K562 (cell line): ENCODE measurements around the gene TLNRD1. TPM values are rescaled to one million over a fixed set of nuclear protein-coding genes. Genes with fewer than 3 reads are reported as not detected.

Experiments used
- ATAC-seq: fragments of 200-7000 bp; cut with Tn5 transposase; 3 replicates; pipeline ENCODE4 v1.9.1; 2020; ENCODE audit warnings: moderate library complexity
- BruUV-seq: library from RNA; stranded (reverse); fragments of 400-500 nt; replicated peaks from 2 replicates; lab custom pipeline; 2021; lab: Mats Ljungman, UMichigan
- CTCF ChIA-PET: fragments of 300-600 bp; formaldehyde crosslinking; extraction: SDS; loops from one replicate; lab custom pipeline; 2021; ENCODE audit warnings: low intra/inter-chr PET ratio; lab: Yijun Ruan, JAX
- POLR2A ChIA-PET: fragments of 300-600, 350-650 bp; sonication (Branson Sonifier 250); formaldehyde crosslinking; extraction: SDS; loops from one replicate; lab custom pipeline; 2021; ENCODE audit warnings: antibody characterized with exemption, inconsistent platforms; lab: Yijun Ruan, JAX
- DNase-seq, 4 experiments: peaks; one replicate each; pipeline versions ENCODE4 v3.0.0 to v3.0.0-alpha.2; 2011 to 2018; ENCODE audit warnings: low spot score in 3 of 4, mixed read lengths in 3 of 4; ENCODE audit errors: extremely low read depth in 1 of 4
- FAIRE-seq: peaks from 2 replicates; lab custom pipeline; 2011; peaks lifted over from hg19 to GRCh38; lab: Jason Lieb, UNC
- H2AFZ ChIP-seq: 2 replicates; pipeline ENCODE4 v1.6.0; 2011; ENCODE audit warnings: low read depth, low read length, control low read depth, inconsistent platforms
- H3K27ac ChIP-seq: fragments of 200-600 bp; 3 replicates; pipeline ENCODE4 v1.8.0; 2011; ENCODE audit warnings: low read depth, mild to moderate bottlenecking, control low read depth, inconsistent platforms, low read length, moderate library complexity, mixed read lengths; ENCODE audit errors: extremely low read depth
- H3K27me3 ChIP-seq, 2 experiments: fragments of 300-600 bp in 1 of 2; 2 replicates in 1 of 2; 3 replicates in 1 of 2; pipeline versions ENCODE4 v1.6.0 to v1.8.0; 2011; ENCODE audit warnings: inconsistent platforms in 2 of 2, low read length in 2 of 2, mild to moderate bottlenecking in 1 of 2, mixed read lengths in 1 of 2, moderate library complexity in 1 of 2; ENCODE audit not compliant: control insufficient read depth in 2 of 2, insufficient read depth in 2 of 2
- H3K36me3 ChIP-seq: fragments of 300-600 bp; 3 replicates; pipeline ENCODE4 v1.8.0; 2011; ENCODE audit warnings: mild to moderate bottlenecking, low read length, inconsistent platforms; ENCODE audit not compliant: control insufficient read depth, insufficient read depth
- H3K4me1 ChIP-seq, 2 experiments: fragments of 200-600 bp in 1 of 2; replicated peaks in 1 of 2; 2 replicates in 1 of 2; 3 replicates in 1 of 2; pipeline versions ENCODE4 v1.5.1 to v1.8.0; 2011; ENCODE audit warnings: inconsistent platforms in 2 of 2, low read length in 2 of 2, mild to moderate bottlenecking in 1 of 2, mixed read lengths in 1 of 2, moderate library complexity in 1 of 2; ENCODE audit not compliant: control insufficient read depth in 2 of 2, insufficient read depth in 2 of 2
- H3K4me2 ChIP-seq: 2 replicates; pipeline ENCODE4 v1.6.1; 2011; ENCODE audit warnings: low read length, control low read depth, inconsistent platforms, mixed read lengths; ENCODE audit not compliant: insufficient read depth
- H3K4me3 ChIP-seq: fragments of 200-600 bp; sonication (generic), shearing (Covaris generic); 2 replicates; pipeline ENCODE4 v1.5.1; 2016; ENCODE audit warnings: control low read depth, inconsistent platforms
- H3K79me2 ChIP-seq: fragments of 200-600 bp; 3 replicates; pipeline ENCODE4 v1.8.0; 2011; ENCODE audit warnings: low read length, inconsistent platforms; ENCODE audit not compliant: control insufficient read depth, insufficient read depth
- H3K9ac ChIP-seq, 2 experiments: 2 replicates each; pipeline versions ENCODE4 v1.6.0 to v1.6.1; 2011; ENCODE audit warnings: low read depth in 2 of 2, low read length in 2 of 2, control low read depth in 1 of 2, inconsistent platforms in 1 of 2, mild to moderate bottlenecking in 1 of 2, mixed read lengths in 1 of 2; ENCODE audit not compliant: insufficient read depth in 1 of 2
- H3K9me1 ChIP-seq: one replicate; pipeline ENCODE4 v1.6.0; 2011; ENCODE audit warnings: inconsistent platforms, mild to moderate bottlenecking, low read length, moderate library complexity; ENCODE audit not compliant: control insufficient read depth, insufficient read depth
- H3K9me3 ChIP-seq: replicated peaks from 2 replicates; pipeline ENCODE4 v1.5.1; 2011; ENCODE audit warnings: low read depth, low read length, inconsistent platforms; ENCODE audit not compliant: control insufficient read depth, insufficient read depth
- H4K20me1 ChIP-seq: replicated peaks from 2 replicates; pipeline ENCODE4 v1.6.1; 2011; ENCODE audit warnings: low read length, inconsistent platforms, mixed read lengths; ENCODE audit not compliant: control insufficient read depth, insufficient read depth
- CXXC5 ChIP-seq: fragments of 250-450 bp; sonication (Bioruptor Pico); IDR thresholded peaks from 2 replicates; pipeline ENCODE4 v1.8.0; 2022; ENCODE audit warnings: inconsistent platforms, mild to moderate bottlenecking, moderate library complexity
- ELF2 ChIP-seq: fragments of 250-450 bp; sonication (Bioruptor Pico); IDR thresholded peaks from 2 replicates; pipeline ENCODE4 v1.5.0; 2021; ENCODE audit warnings: mild to moderate bottlenecking
- HDAC2 ChIP-seq: fragments of 450-650 bp; IDR thresholded peaks from 2 replicates; pipeline ENCODE4 v1.6.1; 2016; ENCODE audit warnings: mild to moderate bottlenecking
- HDAC6 ChIP-seq: IDR thresholded peaks from 2 replicates; pipeline ENCODE4 v1.6.1; 2012; ENCODE audit warnings: low read depth, mild to moderate bottlenecking, control low read depth, inconsistent platforms, low read length, moderate library complexity
- NCOA6 ChIP-seq: fragments of 450-650 bp; IDR thresholded peaks from 2 replicates; pipeline ENCODE4 v1.6.1; 2017; ENCODE audit warnings: mild to moderate bottlenecking
- NFATC3 ChIP-seq: fragments of 450-650 bp; IDR thresholded peaks from 2 replicates; pipeline ENCODE4 v1.6.1; 2017; ENCODE audit warnings: mild to moderate bottlenecking
- NR1H2 ChIP-seq: sonication (generic); formaldehyde crosslinking; IDR thresholded peaks from 2 replicates; pipeline ENCODE4 v1.4.0; 2020; ENCODE audit warnings: mild to moderate bottlenecking, missing genetic modification reagents
- RBM22 ChIP-seq: fragments of 200-400 bp; formaldehyde crosslinking; IDR thresholded peaks from 2 replicates; pipeline ENCODE4 v1.6.1; 2018; ENCODE audit warnings: low read length, low read depth; ENCODE audit not compliant: poor library complexity, severe bottlenecking
- SIN3B ChIP-seq: fragments of 450-650 bp; IDR thresholded peaks from 2 replicates; pipeline ENCODE4 v1.6.1; 2017; ENCODE audit warnings: low read depth, mild to moderate bottlenecking, moderate library complexity
- SMAD2 ChIP-seq: fragments of 150-350 bp; IDR thresholded peaks from 2 replicates; pipeline ENCODE4 v1.6.1; 2014; ENCODE audit warnings: low read depth, mild to moderate bottlenecking, low read length
- ZNF347 ChIP-seq: fragments of 450-650 bp; formaldehyde crosslinking; IDR thresholded peaks from 2 replicates; pipeline ENCODE4 v1.4.0; 2020; ENCODE audit warnings: low read depth, mild to moderate bottlenecking, moderate library complexity
- WGBS: fragments of 100-300 bp; shearing (Covaris generic); methylation state at CpG from one replicate; pipeline ENCODE4 v1.1.6; 2016; ENCODE audit warnings: low coverage, mixed read lengths; ENCODE audit not compliant: insufficient coverage; ENCODE audit errors: missing lambda C conversion rate; 5-methylcytosine and 5-hydroxymethylcytosine counted together
- in situ Hi-C: fragments of 300-500 bp; cut with MboI; formaldehyde crosslinking; loops from 4 replicates; pipeline ENCODE4 v1.15.0; 2018; ENCODE audit warnings: inconsistent platforms, mixed read lengths
- intact Hi-C: fragments of 100-400 bp; cut with micrococcal nuclease; formaldehyde crosslinking; loops from 2 replicates; pipeline ENCODE4 v1.14.2; 2022
- polyA plus RNA-seq, 8 experiments: library from polyadenylated mRNA; depleted of rRNA in 4 of 8; stranded (reverse) in 5 of 8; unstranded in 3 of 8; fragments of >200 nt; fragmentation: Nextera tagmentation in 2 of 8; fragmentation: Illumina TruSeq in 1 of 8; extraction: Ambion mirVana in 2 of 8; extraction: Trizol in 1 of 8; gene quantifications; 2 replicates each; pipeline versions ENCODE4 v1.2.1 to v1.2.3, GENCODE V29; 2011 to 2014; ENCODE audit warnings: inconsistent platforms in 1 of 8, missing spikeins in 1 of 8
- total RNA-seq, 7 experiments: library from RNA; depleted of rRNA in 6 of 7; stranded (reverse); fragments of >200 nt in 6 of 7; fragmentation: Illumina TruSeq in 2 of 7; extraction: Trizol in 2 of 7; gene quantifications; 2 replicates each; pipeline versions ENCODE4 v1.2.1 to v1.2.3, GENCODE V29; 2011 to 2021; ENCODE audit warnings: low replicate concordance in 1 of 7
- TF ChIP-seq, protein P1 (sequence below): fragments of 150-350 bp; IDR thresholded peaks from 2 replicates; pipeline ENCODE4 v1.6.1; 2014; ENCODE audit warnings: low read depth, mild to moderate bottlenecking, low read length, borderline replicate concordance
- TF ChIP-seq, protein P2 (sequence below), 2 experiments: fragments of 450-650 bp; IDR thresholded peaks; 2 replicates each; pipeline ENCODE4 v1.6.1; 2016

The TLNRD1 gene
- total and polyA plus RNA-seq, 9 of the 15 experiments (the other 6 are each of a cell fraction or from before 2014, with no cell fraction given): 1.1 to 33.1 (median 5.7) TPM

DNA sequence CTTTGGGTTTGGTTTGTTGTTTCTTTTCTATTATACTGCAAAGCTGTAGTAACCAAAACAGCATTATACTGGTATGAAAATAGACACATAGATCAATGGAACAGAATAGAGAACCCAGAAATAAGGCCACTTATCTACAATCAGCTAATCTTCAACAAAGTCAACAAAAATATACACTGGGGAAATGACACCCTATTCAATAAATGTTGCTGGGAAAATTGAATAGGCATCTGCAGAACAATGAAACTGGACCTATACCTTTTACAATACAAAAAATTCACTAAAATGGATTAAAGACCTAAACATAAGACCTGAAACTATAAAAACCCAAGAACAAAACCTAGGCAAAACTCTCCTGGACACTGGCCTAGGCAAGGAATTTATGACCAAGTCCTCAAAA lies 52.9 kb downstream of the TLNRD1 start:
- Histone ChIP-seq H3K4me3 (no peak overlapping the region), H3K9ac (no peak overlapping the region), H3K9me1 (no peaks in the 10 kb centered on the region), H3K9me3 (no peaks in the 10 kb centered on the region), H3K27ac (no peak overlapping the region), H3K27me3 (no peaks in the 10 kb centered on the region)
- POLR2A ChIA-PET: no interaction called here
- no peak for ATAC-seq
- intact Hi-C loops: no loop called here
- CTCF ChIA-PET: no interaction called here
- no TSS peak for BruUV-seq
- TF ChIP-seq SMAD2: no peak
- no peak for TF ChIP-seq NR1H2 (CRISPR knock-in tag)
- TF ChIP-seq CXXC5 (CRISPR knock-in tag): no peak
- no peak for TF ChIP-seq NFATC3
- TF ChIP-seq HDAC2: no peak
- TF ChIP-seq, all 486 proteins: peak for 0
- Histone ChIP-seq H3K4me2 (no peak overlapping the region), H2AFZ (no peak overlapping the region), H3K4me1 (no peaks in the 10 kb centered on the region; a peak in 2 of 5 replicates), H4K20me1 (no peaks in the 10 kb centered on the region), H3K36me3 (no peaks in the 10 kb centered on the region), H3K79me2 (no peaks in the 10 kb centered on the region)
- no peak for FAIRE-seq
- in situ Hi-C loops: no loop called here
- DNase-seq: no peak

DNA sequence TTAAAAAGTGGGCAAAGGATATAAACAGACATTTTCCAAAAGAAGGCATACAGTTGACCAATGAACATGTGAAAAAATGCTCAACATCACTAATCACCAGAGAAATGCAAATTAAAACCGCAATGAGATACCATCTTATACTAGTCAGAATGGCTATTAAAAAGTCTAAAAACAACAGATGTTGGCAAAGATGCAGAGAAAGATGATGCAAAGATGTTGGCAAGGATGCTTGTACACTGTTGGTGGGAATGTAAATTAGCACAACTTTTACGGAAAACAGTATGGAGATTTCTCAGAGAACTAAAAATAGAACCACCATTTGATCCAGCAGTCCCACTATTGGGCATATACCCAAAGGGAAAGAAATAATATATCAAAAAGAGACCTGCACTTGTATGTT lies 53.5 kb downstream of the TLNRD1 start:
- Histone ChIP-seq H3K36me3 (no peaks in the 10 kb centered on the region), H2AFZ (no peak overlapping the region), H4K20me1 (no peaks in the 10 kb centered on the region), H3K4me1 (no peaks in the 10 kb centered on the region; a peak in 2 of 5 replicates), H3K27me3 (no peaks in the 10 kb centered on the region), H3K9me1 (no peaks in the 10 kb centered on the region), H3K4me2 (no peak overlapping the region), H3K9ac (no peak overlapping the region), H3K9me3 (no peaks in the 10 kb centered on the region), H3K4me3 (no peak overlapping the region), H3K79me2 (no peaks in the 10 kb centered on the region), H3K27ac (no peak overlapping the region)
- in situ Hi-C loops (no loop called here), intact Hi-C loops (no loop called here)
- DNase-seq (no peak), ATAC-seq (no peak), FAIRE-seq (no peak)
- BruUV-seq: no TSS peak
- 64% methylated on average over 2 of the region's 2 CpGs for WGBS
- POLR2A ChIA-PET: no interaction called here
- CTCF ChIA-PET: no interaction called here
- no peak for TF ChIP-seq NCOA6
- no peak for TF ChIP-seq ELF2
- no peak for TF ChIP-seq RBM22
- no peak for TF ChIP-seq ZNF347 (CRISPR knock-in tag)
- no peak for TF ChIP-seq HDAC6
- TF ChIP-seq, protein P1, sequence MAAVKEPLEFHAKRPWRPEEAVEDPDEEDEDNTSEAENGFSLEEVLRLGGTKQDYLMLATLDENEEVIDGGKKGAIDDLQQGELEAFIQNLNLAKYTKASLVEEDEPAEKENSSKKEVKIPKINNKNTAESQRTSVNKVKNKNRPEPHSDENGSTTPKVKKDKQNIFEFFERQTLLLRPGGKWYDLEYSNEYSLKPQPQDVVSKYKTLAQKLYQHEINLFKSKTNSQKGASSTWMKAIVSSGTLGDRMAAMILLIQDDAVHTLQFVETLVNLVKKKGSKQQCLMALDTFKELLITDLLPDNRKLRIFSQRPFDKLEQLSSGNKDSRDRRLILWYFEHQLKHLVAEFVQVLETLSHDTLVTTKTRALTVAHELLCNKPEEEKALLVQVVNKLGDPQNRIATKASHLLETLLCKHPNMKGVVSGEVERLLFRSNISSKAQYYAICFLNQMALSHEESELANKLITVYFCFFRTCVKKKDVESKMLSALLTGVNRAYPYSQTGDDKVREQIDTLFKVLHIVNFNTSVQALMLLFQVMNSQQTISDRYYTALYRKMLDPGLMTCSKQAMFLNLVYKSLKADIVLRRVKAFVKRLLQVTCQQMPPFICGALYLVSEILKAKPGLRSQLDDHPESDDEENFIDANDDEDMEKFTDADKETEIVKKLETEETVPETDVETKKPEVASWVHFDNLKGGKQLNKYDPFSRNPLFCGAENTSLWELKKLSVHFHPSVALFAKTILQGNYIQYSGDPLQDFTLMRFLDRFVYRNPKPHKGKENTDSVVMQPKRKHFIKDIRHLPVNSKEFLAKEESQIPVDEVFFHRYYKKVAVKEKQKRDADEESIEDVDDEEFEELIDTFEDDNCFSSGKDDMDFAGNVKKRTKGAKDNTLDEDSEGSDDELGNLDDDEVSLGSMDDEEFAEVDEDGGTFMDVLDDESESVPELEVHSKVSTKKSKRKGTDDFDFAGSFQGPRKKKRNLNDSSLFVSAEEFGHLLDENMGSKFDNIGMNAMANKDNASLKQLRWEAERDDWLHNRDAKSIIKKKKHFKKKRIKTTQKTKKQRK: no peak
- no peak for TF ChIP-seq SIN3B
- TF ChIP-seq, protein P2, sequence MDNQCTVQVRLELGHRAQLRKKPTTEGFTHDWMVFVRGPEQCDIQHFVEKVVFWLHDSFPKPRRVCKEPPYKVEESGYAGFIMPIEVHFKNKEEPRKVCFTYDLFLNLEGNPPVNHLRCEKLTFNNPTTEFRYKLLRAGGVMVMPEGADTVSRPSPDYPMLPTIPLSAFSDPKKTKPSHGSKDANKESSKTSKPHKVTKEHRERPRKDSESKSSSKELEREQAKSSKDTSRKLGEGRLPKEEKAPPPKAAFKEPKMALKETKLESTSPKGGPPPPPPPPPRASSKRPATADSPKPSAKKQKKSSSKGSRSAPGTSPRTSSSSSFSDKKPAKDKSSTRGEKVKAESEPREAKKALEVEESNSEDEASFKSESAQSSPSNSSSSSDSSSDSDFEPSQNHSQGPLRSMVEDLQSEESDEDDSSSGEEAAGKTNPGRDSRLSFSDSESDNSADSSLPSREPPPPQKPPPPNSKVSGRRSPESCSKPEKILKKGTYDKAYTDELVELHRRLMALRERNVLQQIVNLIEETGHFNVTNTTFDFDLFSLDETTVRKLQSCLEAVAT (IDR thresholded peaks at IDR 0.05): no peak
